HG03196 (cell line): ENCODE results near the gene CACNA1I.

Experiments used
- ATAC-seq: cut with Tn5 transposase; IDR thresholded peaks from one replicate; pipeline ENCODE4 v1.9.1; 2021; ENCODE audit not compliant: unreplicated experiment

The CACNA1I gene

GRCh38 chr22:39664485-39665200 lies 94.1 kb downstream of the CACNA1I start:
- no peak for ATAC-seq

- ATAC-seq, result no peak
Measured at GRCh38 chr22:39665229-39665628, 94.7 kb downstream of the CACNA1I start.

GRCh38 chr22:39665661-39666431 lies 95.3 kb downstream of the CACNA1I start:
- no peak for ATAC-seq

GRCh38 chr22:39666495-39666894 lies 95.9 kb downstream of the CACNA1I start:
- no peak for ATAC-seq

GRCh38 chr22:39666926-39667325 lies 96.4 kb downstream of the CACNA1I start:
- ATAC-seq, result no peak

- ATAC-seq, result no peak
Measured at GRCh38 chr22:39669432-39669831, 98.9 kb downstream of the CACNA1I start.

GRCh38 chr22:39671936-39672335 lies 101.4 kb downstream of the CACNA1I start:
- no peak for ATAC-seq

GRCh38 chr22:39674536-39674935 lies 104.0 kb downstream of the CACNA1I start:
- ATAC-seq, result no peak

- ATAC-seq, result no peak
Measured at GRCh38 chr22:39675947-39676346, 105.4 kb downstream of the CACNA1I start.

GRCh38 chr22:39677967-39678366 lies 107.4 kb downstream of the CACNA1I start:
- no peak for ATAC-seq

- no peak for ATAC-seq
Measured at GRCh38 chr22:39678862-39679490, 108.4 kb downstream of the CACNA1I start.

- no peak for ATAC-seq
Measured at GRCh38 chr22:39679652-39680051, 109.1 kb downstream of the CACNA1I start.

- no peak for ATAC-seq
Measured at GRCh38 chr22:39680486-39680885, 109.9 kb downstream of the CACNA1I start.

- ATAC-seq, result no peak
Measured at GRCh38 chr22:39681038-39681861, 110.7 kb downstream of the CACNA1I start.

- ATAC-seq, result no peak
Measured at GRCh38 chr22:39682994-39683393, 112.4 kb downstream of the CACNA1I start.

- ATAC-seq, result no peak
Measured at GRCh38 chr22:39683639-39684038, 113.1 kb downstream of the CACNA1I start.

GRCh38 chr22:39684702-39685281 lies 114.2 kb downstream of the CACNA1I start:
- no peak for ATAC-seq

- ATAC-seq, result no peak
Measured at GRCh38 chr22:39685336-39686177, 115.0 kb downstream of the CACNA1I start.

GRCh38 chr22:39686178-39686620 lies 115.6 kb downstream of the CACNA1I start:
- no peak for ATAC-seq
